Gastrocnemius medialis (tissue), 4 donors: ENCODE measurements around the gene PRX. TPM values are rescaled to one million over a fixed set of nuclear protein-coding genes. Genes with fewer than 3 reads are reported as not detected.

ENCODE experiments used
- ATAC-seq, 2 donors: fragments of 150-250 bp; one replicate each; pipeline ENCODE4 v1.9.1; 2016
- DNase-seq, 2 donors: peaks; one replicate each; pipeline ENCODE4 v3.0.0-alpha.2; 2019
- H3K27ac ChIP-seq, 4 donors: fragments of 200-600 bp; sonication (generic); 1 replicate in 1 of 4; 2 replicates in 3 of 4; pipeline ENCODE4 v1.5.1; 2016 to 2018; ENCODE audit warnings: mild to moderate bottlenecking in 2 of 4, moderate library complexity in 1 of 4
- H3K27me3 ChIP-seq, 3 donors: fragments of 200-600 bp; sonication (generic) in 2 of 3; 1 replicate in 1 of 3; 2 replicates in 2 of 3; pipeline versions ENCODE4 v1.5.1 to v1.6.0; 2016 to 2019; ENCODE audit warnings: mild to moderate bottlenecking in 1 of 3, moderate library complexity in 1 of 3
- H3K36me3 ChIP-seq, 2 donors: fragments of 200-600 bp; sonication (generic) in 1 of 2; one replicate each; pipeline ENCODE4 v1.5.1; 2017 to 2018
- H3K4me1 ChIP-seq, 2 donors: fragments of 200-600 bp; sonication (generic) in 1 of 2; one replicate each; pipeline ENCODE4 v1.5.1; 2016 to 2017; ENCODE audit warnings: mild to moderate bottlenecking in 2 of 2
- H3K4me3 ChIP-seq, 4 donors: fragments of 200-600 bp; sonication (generic) in 3 of 4; 1 replicate in 1 of 4; 2 replicates in 3 of 4; pipeline ENCODE4 v1.5.1; 2016 to 2019; ENCODE audit warnings: mild to moderate bottlenecking in 2 of 4
- H3K9me3 ChIP-seq, 3 donors: fragments of 200-600 bp; sonication (generic) in 2 of 3; 1 replicate in 1 of 3; 2 replicates in 2 of 3; pipeline ENCODE4 v1.5.1; 2016 to 2019
- POLR2A ChIP-seq, 2 donors: fragments of 450-650 bp; IDR thresholded peaks; one replicate each; pipeline ENCODE4 v1.6.1; 2017; ENCODE audit warnings: antibody characterized with exemption in 2 of 2, mild to moderate bottlenecking in 2 of 2, moderate library complexity in 2 of 2
- in situ Hi-C, 4 donors: fragments of 200-750 bp; cut with MboI; loops; one replicate each; pipeline versions ENCODE4 v1.15.0 to v1.8.0; 2017; ENCODE audit warnings: low sequenced_read_pairs in 4 of 4
- intact Hi-C: fragments of 100-400 bp; cut with DNase I; formaldehyde crosslinking; loops from one replicate; pipeline ENCODE4 v1.15.1; 2023; ENCODE audit warnings: low total_unique reads
- total RNA-seq, 4 donors: library from RNA; depleted of rRNA; stranded (reverse); fragments of >200 nt; gene quantifications; one replicate each; pipeline versions ENCODE4 v1.1.0 to v1.2.3, GENCODE V29; 2016
- TF ChIP-seq, protein P1 (sequence below), 5 experiments: fragments of 450-650 bp in 3 of 5; fragments of 200-600 bp in 2 of 5; sonication (generic) in 2 of 5; IDR thresholded peaks in 4 of 5; conservative IDR thresholded peaks in 1 of 5; 1 replicate in 4 of 5; 2 replicates in 1 of 5; pipeline ENCODE4 v1.5.1; 2016 to 2019; ENCODE audit warnings: antibody characterized with exemption in 5 of 5, mild to moderate bottlenecking in 3 of 5, moderate library complexity in 3 of 5

Gene PRX
- total RNA-seq, 4 donors from 2014 or later: 2.4 to 4.2 (median 3.2) TPM

DNA sequence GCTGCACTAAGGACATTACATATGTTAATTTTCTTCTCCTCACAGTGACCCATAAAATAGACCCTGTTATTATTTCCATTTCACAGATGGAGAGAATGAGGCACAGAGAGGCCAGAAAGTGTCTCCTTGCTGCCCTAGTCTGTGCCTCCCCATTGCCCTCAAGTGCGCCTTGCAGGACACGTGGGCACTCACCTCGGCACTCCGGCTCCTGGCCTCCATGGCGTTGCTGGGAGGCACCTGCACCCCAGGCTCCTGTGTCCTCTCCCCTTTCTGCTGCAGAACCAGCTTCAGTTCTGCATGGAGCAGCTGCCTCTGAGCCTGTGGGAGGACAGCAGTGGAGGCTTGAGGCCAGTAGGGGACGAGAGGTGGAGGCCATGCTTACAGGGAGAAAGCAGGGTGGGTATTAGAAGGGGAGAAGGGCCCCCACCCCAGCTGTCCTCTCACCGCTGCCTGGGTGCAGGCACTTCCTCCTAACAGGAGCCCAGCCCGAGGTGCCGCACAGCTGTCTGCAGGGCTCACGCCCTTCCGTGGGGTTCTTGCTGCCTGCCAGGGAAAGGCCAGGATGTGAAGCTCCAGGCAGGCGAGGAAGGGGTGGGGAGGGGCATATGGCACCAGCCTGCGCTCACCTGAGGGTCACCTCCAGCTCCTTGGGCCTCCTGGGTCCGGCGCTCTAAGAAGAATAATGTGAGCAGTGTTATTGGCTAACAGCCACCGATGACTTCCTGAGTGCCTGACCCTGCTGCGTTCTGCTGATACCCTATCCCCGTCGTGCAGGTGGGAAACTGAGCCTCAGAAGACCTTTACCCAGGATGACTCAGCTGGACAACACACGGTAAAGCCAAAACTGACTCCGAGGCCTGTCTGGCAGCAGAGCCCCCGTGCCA, 5.2 kb downstream of the PRX start:
- TF ChIP-seq POLR2A (IDR thresholded peaks at IDR 0.05): no peak
- TF ChIP-seq, protein P1, sequence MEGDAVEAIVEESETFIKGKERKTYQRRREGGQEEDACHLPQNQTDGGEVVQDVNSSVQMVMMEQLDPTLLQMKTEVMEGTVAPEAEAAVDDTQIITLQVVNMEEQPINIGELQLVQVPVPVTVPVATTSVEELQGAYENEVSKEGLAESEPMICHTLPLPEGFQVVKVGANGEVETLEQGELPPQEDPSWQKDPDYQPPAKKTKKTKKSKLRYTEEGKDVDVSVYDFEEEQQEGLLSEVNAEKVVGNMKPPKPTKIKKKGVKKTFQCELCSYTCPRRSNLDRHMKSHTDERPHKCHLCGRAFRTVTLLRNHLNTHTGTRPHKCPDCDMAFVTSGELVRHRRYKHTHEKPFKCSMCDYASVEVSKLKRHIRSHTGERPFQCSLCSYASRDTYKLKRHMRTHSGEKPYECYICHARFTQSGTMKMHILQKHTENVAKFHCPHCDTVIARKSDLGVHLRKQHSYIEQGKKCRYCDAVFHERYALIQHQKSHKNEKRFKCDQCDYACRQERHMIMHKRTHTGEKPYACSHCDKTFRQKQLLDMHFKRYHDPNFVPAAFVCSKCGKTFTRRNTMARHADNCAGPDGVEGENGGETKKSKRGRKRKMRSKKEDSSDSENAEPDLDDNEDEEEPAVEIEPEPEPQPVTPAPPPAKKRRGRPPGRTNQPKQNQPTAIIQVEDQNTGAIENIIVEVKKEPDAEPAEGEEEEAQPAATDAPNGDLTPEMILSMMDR (IDR thresholded peaks at IDR 0.05 in 4 of 5, conservative IDR thresholded peaks at IDR 0.05 in 1 of 5): no peak
- Histone ChIP-seq H3K27ac (peak overlapping the region in 3 of 4 donors; percentile 28 to 99 (median 46)), H3K36me3 (no peaks in the 10 kb centered on the region), H3K27me3 (no peaks in the 10 kb centered on the region), H3K9me3 (no peaks in the 10 kb centered on the region), H3K4me1 (peaks cover 27 to 33% of the 10 kb centered on the region in 2 donors), H3K4me3 (no peak overlapping the region)
- intact Hi-C loops (no loop called here), in situ Hi-C loops (no loop called here)
- DNase-seq: no peak
- no peak for ATAC-seq

DNA sequence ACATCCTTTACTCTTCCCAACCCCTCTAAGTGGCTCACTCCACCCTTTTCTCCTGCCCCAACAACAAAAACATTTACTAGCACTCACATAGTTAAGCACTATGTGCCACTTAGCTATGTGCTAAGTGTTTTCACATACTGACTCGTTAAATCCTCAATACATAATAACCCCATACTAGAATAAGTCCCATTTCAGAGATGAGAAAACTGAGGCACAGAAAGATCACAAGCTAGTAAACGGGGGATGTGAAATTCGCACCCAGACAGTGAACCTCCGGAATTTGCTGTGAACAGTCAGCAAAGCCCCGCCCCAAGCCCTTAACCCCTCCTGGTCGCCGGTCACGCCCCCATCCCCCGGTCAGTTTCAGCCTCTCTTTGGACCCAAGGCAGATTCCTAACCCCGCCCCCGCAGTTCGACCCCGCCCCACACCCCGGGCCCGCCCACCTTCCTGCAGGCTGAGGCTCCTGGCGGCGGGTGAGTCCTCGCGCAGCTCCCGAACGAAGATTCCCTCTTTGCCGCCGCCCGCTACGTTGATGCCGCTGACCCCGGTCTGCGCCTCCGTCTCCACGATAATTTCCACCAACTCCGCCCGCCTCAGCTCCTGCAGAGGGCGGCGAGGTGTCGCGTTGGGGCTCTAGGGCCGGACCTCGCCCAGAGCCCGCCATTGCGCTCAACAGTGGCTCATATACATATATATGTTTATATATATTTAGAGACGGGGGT, 9.8 kb downstream of the PRX start:
- DNase-seq (peak; percentile 70 to 77), ATAC-seq (peak; percentile 57 to 76)
- Histone ChIP-seq H3K27ac (peak overlapping the region; percentile 87 to 92 (median 88)), H3K4me1 (peaks cover 8 to 11% of the 10 kb centered on the region in 2 donors), H3K27me3 (no peaks in the 10 kb centered on the region), H3K4me3 (peak overlapping the region; percentile 69 to 82 (median 71)), H3K9me3 (no peaks in the 10 kb centered on the region), H3K36me3 (no peaks in the 10 kb centered on the region)
- intact Hi-C loops: no loop called here
- in situ Hi-C loops: no loop called here
- TF ChIP-seq, protein P1 (IDR thresholded peaks at IDR 0.05 in 4 of 5, conservative IDR thresholded peaks at IDR 0.05 in 1 of 5): peak in 1 of 5 experiments; percentile 33
- no peak for TF ChIP-seq POLR2A (IDR thresholded peaks at IDR 0.05)

DNA sequence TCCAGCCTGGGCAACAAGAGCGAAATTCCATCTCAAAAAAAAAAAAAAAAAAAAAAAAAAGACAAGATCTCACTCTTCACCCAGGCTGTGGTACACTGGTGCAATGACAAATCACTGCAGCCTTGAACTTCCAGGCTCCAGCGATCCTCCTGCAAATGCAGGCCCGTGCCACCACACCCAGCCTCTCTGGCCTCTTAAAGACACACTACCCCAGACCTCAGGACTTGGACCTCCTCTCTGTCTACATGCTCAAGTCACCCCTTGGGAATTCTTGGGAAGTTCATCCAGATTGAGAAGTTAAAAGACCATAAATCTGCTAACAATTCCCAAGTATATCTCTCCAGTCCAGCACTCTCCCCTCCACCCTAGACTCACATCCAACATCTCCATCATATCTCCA, 12.6 kb downstream of the PRX start:
- Histone ChIP-seq H3K27ac (no peak overlapping the region), H3K36me3 (no peaks in the 10 kb centered on the region), H3K4me3 (no peak overlapping the region), H3K4me1 (peaks cover 8 to 11% of the 10 kb centered on the region in 2 donors), H3K9me3 (no peaks in the 10 kb centered on the region), H3K27me3 (no peaks in the 10 kb centered on the region)
- no peak for TF ChIP-seq POLR2A (IDR thresholded peaks at IDR 0.05)
- TF ChIP-seq, protein P1 (IDR thresholded peaks at IDR 0.05 in 4 of 5, conservative IDR thresholded peaks at IDR 0.05 in 1 of 5): no peak
- in situ Hi-C loops (no loop called here), intact Hi-C loops (no loop called here)
- DNase-seq: no peak
- ATAC-seq: no peak

DNA sequence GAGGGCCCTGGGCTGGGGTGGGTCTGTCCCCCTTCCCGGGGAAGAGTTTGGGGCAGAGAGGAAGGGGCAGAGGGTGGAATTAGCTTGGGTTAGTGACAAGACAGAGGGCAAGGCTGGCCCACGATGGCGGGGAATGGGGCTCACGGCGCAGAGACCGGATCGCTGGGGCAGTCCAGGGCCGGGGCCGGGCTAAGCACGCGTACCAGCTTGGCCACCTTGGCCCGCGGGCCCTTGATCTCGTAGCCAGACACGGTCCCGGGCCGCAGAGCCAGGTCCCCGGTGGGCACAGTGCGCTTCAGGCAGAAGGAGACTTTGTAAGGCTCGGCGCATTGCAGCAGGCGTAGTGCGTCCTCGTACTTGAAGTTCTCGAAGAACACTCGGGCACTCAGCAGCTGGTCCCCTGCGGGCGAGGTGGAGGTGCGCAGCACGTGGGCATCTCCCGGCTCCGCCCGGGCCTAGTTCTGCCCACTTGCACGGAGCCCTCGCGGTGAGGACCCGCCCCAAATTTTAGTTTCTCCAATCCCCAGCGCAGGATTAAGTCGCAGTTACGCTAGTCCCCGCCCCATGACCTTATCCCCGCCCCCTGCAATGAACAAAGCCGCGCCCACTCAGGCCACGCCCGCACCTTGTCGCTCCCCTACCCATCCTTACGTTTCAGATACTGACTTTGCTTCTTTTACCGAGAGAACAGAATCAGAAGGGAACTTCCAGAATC, 14.6 kb downstream of the PRX start:
- Histone ChIP-seq H3K4me1 (peaks cover 5 to 6% of the 10 kb centered on the region in 2 donors), H3K4me3 (no peak overlapping the region), H3K27me3 (no peaks in the 10 kb centered on the region), H3K9me3 (no peaks in the 10 kb centered on the region), H3K27ac (no peak overlapping the region), H3K36me3 (no peaks in the 10 kb centered on the region)
- in situ Hi-C loops (loop anchor here in 1 of 4 donors (25.0 kb wide), 1 partner anchor 1364 kb away; the partner anchor contains the start of gene CEACAM6), intact Hi-C loops (no loop called here)
- no peak for ATAC-seq
- TF ChIP-seq, protein P1 (IDR thresholded peaks at IDR 0.05 in 4 of 5, conservative IDR thresholded peaks at IDR 0.05 in 1 of 5): no peak
- no peak for TF ChIP-seq POLR2A (IDR thresholded peaks at IDR 0.05)
- peak in 1 of 2 donors; percentile 31 for DNase-seq
